ENCODE data around the gene CELF1. TPM values are rescaled to one million over a fixed set of nuclear protein-coding genes. Genes with fewer than 3 reads are reported as not detected.
"Not testable (repeated sequence)": the region's sequence is repeated elsewhere in the genome, so short reads cannot be mapped to it uniquely, and the experiment has no call there.

The CELF1 gene
- total and polyA plus RNA-seq, 9 of the 15 experiments (the other 6 are each of a cell fraction or from before 2014, with no cell fraction given) = 11.3 to 142 (median 77.4) TPM

GRCh38 chr11:47454258-47454671 lies 98.7 kb downstream of the CELF1 start:
- H3K27ac ChIP-seq (ENCODE audit: extremely low read depth, low read depth, low read length); H3K36me3 ChIP-seq (ENCODE audit: control insufficient read depth, insufficient read depth, low read length); in situ Hi-C loops (cut with MboI); H4K20me1 ChIP-seq (replicated peaks; ENCODE audit: control insufficient read depth, insufficient read depth, low read length); BruUV-seq (replicated peaks); H3K79me2 ChIP-seq (ENCODE audit: control insufficient read depth, insufficient read depth, low read length); H3K27me3 ChIP-seq (ENCODE audit: control insufficient read depth in 2 of 2, insufficient read depth in 2 of 2, low read length in 2 of 2); H3K4me3 ChIP-seq; H3K9me1 ChIP-seq (ENCODE audit: control insufficient read depth, insufficient read depth, low read length); H3K4me2 ChIP-seq (ENCODE audit: insufficient read depth, low read length); H3K9ac ChIP-seq (ENCODE audit: insufficient read depth in 1 of 2, low read depth in 2 of 2, low read length in 2 of 2); H3K4me1 ChIP-seq (replicated peaks in 1 of 2; ENCODE audit: control insufficient read depth in 2 of 2, insufficient read depth in 2 of 2, low read length in 2 of 2); H3K9me3 ChIP-seq (replicated peaks; ENCODE audit: control insufficient read depth, insufficient read depth, low read depth, low read length): not testable (repeated sequence)
- ChIA-PET CTCF (ENCODE audit: low intra/inter-chr PET ratio) (interaction anchor here (0.7 to 1.2 kb wide), 5 partner anchors 78 to 221 kb away, joined by 3 to 5 read pairs (median 3); partner anchors contain the start of gene NR1H3), POLR2A (interaction anchor here (0.6 to 1.8 kb wide), 4 partner anchors 11 to 206 kb away, joined by 4 to 7 read pairs (median 4); no protein-coding TSS in a partner anchor)
- DNase-seq (ENCODE audit: extremely low read depth in 1 of 4, low spot score in 3 of 4) (peak; percentile 61 to 87 (median 74)), ATAC-seq (peak; percentile 98), FAIRE-seq (peak; percentile 94)
- intact Hi-C loops (cut with micrococcal nuclease) = loop anchor here (1.0 to 10.0 kb wide), 5 partner anchors 80 to 569 kb away; no protein-coding TSS in a partner anchor
- H2AFZ ChIP-seq (ENCODE audit: low read depth, low read length) = peak overlapping the region; percentile 73
- WGBS (ENCODE audit: insufficient coverage, low coverage, missing lambda C conversion rate) = 21% methylated on average over 5 of the region's 8 CpGs
- peak; percentile 84 to 95 (median 87) for TF ChIP-seq CTCF (IDR thresholded peaks at IDR 0.05 in 2 of 3, conservative IDR thresholded peaks at IDR 0.05 in 1 of 3; ENCODE audit: insufficient read depth in 2 of 3, low read depth in 1 of 3, low read length in 3 of 3)
- TF ChIP-seq RCOR1 (IDR thresholded peaks at IDR 0.05; ENCODE audit: borderline replicate concordance in 1 of 2, low read depth in 2 of 2, low read length in 2 of 2) = peak in 1 of 2 experiments; percentile 52; a peak in 1 of 4 replicates
- TF ChIP-seq CEBPB (tag; IDR thresholded peaks at IDR 0.05) = peak; percentile 95
- TF ChIP-seq BRD9 (IDR thresholded peaks at IDR 0.05; ENCODE audit: low read depth, partially characterized antibody) = peak; percentile 58
- peak; percentile 52 for TF ChIP-seq CTCFL (IDR thresholded peaks at IDR 0.05; ENCODE audit: borderline replicate concordance, insufficient read depth, low read depth, low read length, poor library complexity, severe bottlenecking)
- TF ChIP-seq SMC3 (conservative IDR thresholded peaks at IDR 0.05; ENCODE audit: insufficient read depth, low read depth, low read length) = peak; percentile 71
- peak; percentile 55; the same call in 1 of the 2 replicates for TF ChIP-seq HMBOX1 (IDR thresholded peaks at IDR 0.05)
- 0 out of 4 replicates have a peak, but pooled peaks of 1 of the 2 experiments have one; percentile 15 for TF ChIP-seq MLLT1 (IDR thresholded peaks at IDR 0.05)
- peak; percentile 51; the same call in 1 of the 2 replicates for TF ChIP-seq DEAF1 (CRISPR knock-in tag; IDR thresholded peaks at IDR 0.05)
- TF ChIP-seq ZNF263 (CRISPR knock-in tag; IDR thresholded peaks at IDR 0.05; ENCODE audit: borderline replicate concordance) = peak; percentile 42; the same call in 1 of the 2 replicates
- peak; percentile 66 to 76 for TF ChIP-seq RAD21 (CRISPR knock-in tag; conservative IDR thresholded peaks at IDR 0.05 in 1 of 2, IDR thresholded peaks at IDR 0.05 in 1 of 2)
- peak; percentile 62; the same call in 1 of the 2 replicates for TF ChIP-seq SMARCA4 (IDR thresholded peaks at IDR 0.05)
